OCI-LY3 (cell line): Measurements from ENCODE around the gene PPP1R14B.

Experiments
- H2AFZ ChIP-seq: fragments of 200-600, 300-600 bp; shearing (Covaris generic); 2 replicates; pipeline ENCODE4 v1.6.0; 2014; ENCODE audit warnings: antibody characterized with exemption, low read depth, low read length
- H3K27ac ChIP-seq: fragments of 200-600, 300-600 bp; sonication (generic); 2 replicates; pipeline ENCODE4 v1.5.1; 2014; ENCODE audit warnings: mild to moderate bottlenecking, low read length, moderate library complexity, mixed read lengths
- H3K27me3 ChIP-seq: fragments of 200-600, 300-600 bp; sonication (generic); 2 replicates; pipeline ENCODE4 v1.6.1; 2014; ENCODE audit warnings: low read depth, low read length, mixed read lengths
- H3K36me3 ChIP-seq: fragments of 200-600, 300-600 bp; sonication (generic); replicated peaks from 2 replicates; pipeline ENCODE3; 2014; ENCODE audit warnings: low read depth, low read length, mixed read lengths
- H3K4me1 ChIP-seq: fragments of 300-600, 200-600 bp; sonication (generic); 2 replicates; pipeline ENCODE4 v1.6.1; 2014; ENCODE audit warnings: low read length, mixed read lengths
- H3K4me2 ChIP-seq: fragments of 200-600, 300-600 bp; sonication (generic); 2 replicates; pipeline ENCODE4 v1.6.1; 2014; ENCODE audit warnings: low read length, mixed read lengths
- H3K4me3 ChIP-seq: fragments of 300-600, 200-600 bp; sonication (generic); 2 replicates; pipeline ENCODE4 v1.5.1; 2014; ENCODE audit warnings: antibody characterized with exemption, mild to moderate bottlenecking, low read length, moderate library complexity
- H3K79me2 ChIP-seq: fragments of 300-600, 200-600 bp; shearing (Covaris generic); 2 replicates; pipeline ENCODE4 v1.6.1; 2014; ENCODE audit warnings: mild to moderate bottlenecking, low read length, mixed read lengths
- H3K9ac ChIP-seq: fragments of 300-600, 200-600 bp; shearing (Covaris generic); 2 replicates; pipeline ENCODE4 v1.6.0; 2014; ENCODE audit warnings: mild to moderate bottlenecking, low read length, moderate library complexity
- H3K9me3 ChIP-seq: fragments of 200-600, 300-600 bp; shearing (Covaris generic); 2 replicates; pipeline ENCODE4 v1.6.1; 2014; ENCODE audit warnings: low read length, mixed read lengths; ENCODE audit not compliant: insufficient read depth
- H4K20me1 ChIP-seq: fragments of 200-600, 300-600 bp; sonication (generic); 2 replicates; pipeline ENCODE4 v1.6.1; 2016; ENCODE audit warnings: low read length, mixed read lengths; ENCODE audit not compliant: insufficient read depth
- EZH2phosphoT487 ChIP-seq: fragments of 200-600 bp; shearing (Covaris generic); IDR thresholded peaks from 2 replicates; pipeline ENCODE4 v1.6.1; 2018; ENCODE audit warnings: antibody characterized with exemption, mixed run types, low read depth
- TF ChIP-seq, protein P1 (sequence below): fragments of 200-600, 300-600 bp; sonication (generic); IDR thresholded peaks from 2 replicates; pipeline ENCODE4 v1.5.1; 2014; ENCODE audit warnings: antibody characterized with exemption, low read length, low read depth

Gene PPP1R14B

DNA sequence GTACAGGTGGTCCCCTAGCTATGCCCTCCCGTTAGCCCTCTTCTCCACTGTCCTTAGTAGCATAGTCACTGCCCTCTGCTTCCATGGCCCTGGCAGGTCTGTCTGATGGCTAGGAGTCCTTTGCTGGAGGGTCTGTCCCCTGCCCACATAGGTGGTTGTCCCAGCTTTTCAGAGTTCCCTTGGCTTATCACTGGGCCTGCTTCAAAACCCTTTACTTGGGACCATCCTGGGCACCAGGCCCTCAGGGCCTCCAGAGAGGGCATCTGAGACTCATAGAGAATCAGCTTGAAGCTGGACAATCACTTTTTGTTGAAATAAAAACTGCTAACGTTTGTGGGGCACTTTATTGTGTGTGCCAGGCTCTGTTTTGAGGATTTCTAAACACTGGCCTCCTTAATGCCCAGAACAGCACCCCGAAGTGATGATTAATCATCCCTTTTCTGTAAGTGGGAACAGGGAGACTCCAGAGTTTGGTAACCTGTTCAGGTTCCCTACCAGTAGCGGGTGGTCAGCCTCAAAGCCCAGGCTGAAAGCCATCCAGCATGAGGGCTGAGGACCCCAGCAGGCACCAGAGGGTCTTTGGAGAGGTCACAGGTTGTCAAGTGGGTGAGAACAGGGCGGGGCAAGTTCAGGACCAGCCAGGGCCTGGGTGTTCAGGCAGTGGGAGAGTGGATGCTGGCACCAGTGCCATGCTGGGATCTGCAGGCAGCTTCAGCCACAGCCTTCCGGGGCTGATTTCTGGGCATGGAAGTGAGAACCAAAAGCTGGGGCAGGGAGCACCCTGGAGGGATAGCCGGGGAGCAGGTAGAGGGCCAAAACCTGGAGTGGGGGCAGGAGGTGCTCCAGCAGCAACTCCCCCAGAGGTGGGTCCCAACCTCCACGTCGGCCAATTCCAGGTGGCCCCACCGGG, 43.9 kb upstream of the PPP1R14B start:
- no peaks in the 10 kb centered on the region for H3K36me3 ChIP-seq
- H3K27me3 ChIP-seq, result peaks cover 9% of the 10 kb centered on the region; the same call in 1 of the 2 replicates
- H3K4me3 ChIP-seq, result no peak overlapping the region
- no peak overlapping the region for H3K27ac ChIP-seq
- no peaks in the 10 kb centered on the region for H3K9me3 ChIP-seq
- no peaks in the 10 kb centered on the region for H3K79me2 ChIP-seq
- no peak for TF ChIP-seq EZH2phosphoT487
- TF ChIP-seq, protein P1, sequence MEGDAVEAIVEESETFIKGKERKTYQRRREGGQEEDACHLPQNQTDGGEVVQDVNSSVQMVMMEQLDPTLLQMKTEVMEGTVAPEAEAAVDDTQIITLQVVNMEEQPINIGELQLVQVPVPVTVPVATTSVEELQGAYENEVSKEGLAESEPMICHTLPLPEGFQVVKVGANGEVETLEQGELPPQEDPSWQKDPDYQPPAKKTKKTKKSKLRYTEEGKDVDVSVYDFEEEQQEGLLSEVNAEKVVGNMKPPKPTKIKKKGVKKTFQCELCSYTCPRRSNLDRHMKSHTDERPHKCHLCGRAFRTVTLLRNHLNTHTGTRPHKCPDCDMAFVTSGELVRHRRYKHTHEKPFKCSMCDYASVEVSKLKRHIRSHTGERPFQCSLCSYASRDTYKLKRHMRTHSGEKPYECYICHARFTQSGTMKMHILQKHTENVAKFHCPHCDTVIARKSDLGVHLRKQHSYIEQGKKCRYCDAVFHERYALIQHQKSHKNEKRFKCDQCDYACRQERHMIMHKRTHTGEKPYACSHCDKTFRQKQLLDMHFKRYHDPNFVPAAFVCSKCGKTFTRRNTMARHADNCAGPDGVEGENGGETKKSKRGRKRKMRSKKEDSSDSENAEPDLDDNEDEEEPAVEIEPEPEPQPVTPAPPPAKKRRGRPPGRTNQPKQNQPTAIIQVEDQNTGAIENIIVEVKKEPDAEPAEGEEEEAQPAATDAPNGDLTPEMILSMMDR, result no peak
- H3K9ac ChIP-seq, result no peak overlapping the region
- H3K4me1 ChIP-seq, result peaks cover 8% of the 10 kb centered on the region
- no peaks in the 10 kb centered on the region for H4K20me1 ChIP-seq
- H3K4me2 ChIP-seq, result no peak overlapping the region
- H2AFZ ChIP-seq, result no peak overlapping the region

- no peak overlapping the region for H3K4me2 ChIP-seq
- no peaks in the 10 kb centered on the region for H3K36me3 ChIP-seq
- H3K4me3 ChIP-seq, result no peak overlapping the region
- H3K27ac ChIP-seq, result no peak overlapping the region
- peaks cover 8% of the 10 kb centered on the region for H3K4me1 ChIP-seq
- H3K27me3 ChIP-seq, result no peaks in the 10 kb centered on the region
- H3K79me2 ChIP-seq, result peaks cover under 1% of the 10 kb centered on the region; the same call in 1 of the 2 replicates
- H3K9me3 ChIP-seq, result no peaks in the 10 kb centered on the region
- no peaks in the 10 kb centered on the region for H4K20me1 ChIP-seq
- TF ChIP-seq, protein P1, result no peak
- no peak for TF ChIP-seq EZH2phosphoT487
- H2AFZ ChIP-seq, result no peak overlapping the region
- H3K9ac ChIP-seq, result no peak overlapping the region
Observed at GRCh38 chr11:64289002-64289564, 42.3 kb upstream of the PPP1R14B start.

GRCh38 chr11:64288353-64288750, 41.6 kb upstream of the PPP1R14B start:
- Histone ChIP-seq H3K4me2 (no peak overlapping the region), H3K9me3 (no peaks in the 10 kb centered on the region), H3K9ac (no peak overlapping the region), H3K4me3 (no peak overlapping the region), H2AFZ (no peak overlapping the region), H3K79me2 (peaks cover 6% of the 10 kb centered on the region; the same call in 1 of the 2 replicates), H3K27ac (no peak overlapping the region), H4K20me1 (no peaks in the 10 kb centered on the region), H3K4me1 (peaks cover 12% of the 10 kb centered on the region), H3K36me3 (peaks cover under 1% of the 10 kb centered on the region), H3K27me3 (no peaks in the 10 kb centered on the region)
- TF ChIP-seq, protein P1, result no peak
- no peak for TF ChIP-seq EZH2phosphoT487

GRCh38 chr11:64287676-64288352, 41.1 kb upstream of the PPP1R14B start:
- Histone ChIP-seq H3K4me2 (no peak overlapping the region), H3K4me1 (peaks cover 12% of the 10 kb centered on the region), H3K27me3 (no peaks in the 10 kb centered on the region), H3K9me3 (no peaks in the 10 kb centered on the region), H3K4me3 (no peak overlapping the region), H3K27ac (no peak overlapping the region), H4K20me1 (no peaks in the 10 kb centered on the region), H3K9ac (no peak overlapping the region), H3K36me3 (peaks cover 4% of the 10 kb centered on the region), H2AFZ (no peak overlapping the region), H3K79me2 (peaks cover 10% of the 10 kb centered on the region; the same call in 1 of the 2 replicates)
- TF ChIP-seq EZH2phosphoT487, result no peak
- TF ChIP-seq, protein P1, result no peak
